Nephron progenitor cell (in vitro differentiated cells): ENCODE results near the gene SIN3A.
"Not testable (repeated sequence)": the region's sequence is repeated elsewhere in the genome, so short reads cannot be mapped to it uniquely, and the experiment has no call there.

Source experiments
- DNase-seq: peaks from one replicate; pipeline ENCODE4 v3.0.0; 2021
- H3K27ac Mint-ChIP-seq: 2 replicates; pipeline ENCODE4 v1.8.0; 2021; ENCODE audit warnings: mild to moderate bottlenecking, moderate library complexity, mixed read lengths
- H3K27me3 Mint-ChIP-seq: 2 replicates; pipeline ENCODE4 v1.8.0; 2021; ENCODE audit warnings: mild to moderate bottlenecking, low read depth, mixed read lengths; ENCODE audit not compliant: poor library complexity
- H3K36me3 Mint-ChIP-seq: 2 replicates; pipeline ENCODE4 v1.8.0; 2021; ENCODE audit warnings: low read depth, mixed read lengths
- H3K4me1 Mint-ChIP-seq: 2 replicates; pipeline ENCODE4 v1.8.0; 2021; ENCODE audit warnings: mixed read lengths
- H3K4me3 Mint-ChIP-seq: 2 replicates; pipeline ENCODE4 v1.8.0; 2021; ENCODE audit warnings: mild to moderate bottlenecking, moderate library complexity, mixed read lengths
- H3K9me3 Mint-ChIP-seq: 2 replicates; pipeline ENCODE4 v1.8.0; 2021; ENCODE audit warnings: mild to moderate bottlenecking, moderate library complexity, mixed read lengths
- TF ChIP-seq, protein P1 (sequence below): fragments of 200-600 bp; sonication (generic); IDR thresholded peaks from 2 replicates; pipeline ENCODE4 v1.5.0; 2021; ENCODE audit warnings: antibody characterized with exemption

SIN3A gene

DNA sequence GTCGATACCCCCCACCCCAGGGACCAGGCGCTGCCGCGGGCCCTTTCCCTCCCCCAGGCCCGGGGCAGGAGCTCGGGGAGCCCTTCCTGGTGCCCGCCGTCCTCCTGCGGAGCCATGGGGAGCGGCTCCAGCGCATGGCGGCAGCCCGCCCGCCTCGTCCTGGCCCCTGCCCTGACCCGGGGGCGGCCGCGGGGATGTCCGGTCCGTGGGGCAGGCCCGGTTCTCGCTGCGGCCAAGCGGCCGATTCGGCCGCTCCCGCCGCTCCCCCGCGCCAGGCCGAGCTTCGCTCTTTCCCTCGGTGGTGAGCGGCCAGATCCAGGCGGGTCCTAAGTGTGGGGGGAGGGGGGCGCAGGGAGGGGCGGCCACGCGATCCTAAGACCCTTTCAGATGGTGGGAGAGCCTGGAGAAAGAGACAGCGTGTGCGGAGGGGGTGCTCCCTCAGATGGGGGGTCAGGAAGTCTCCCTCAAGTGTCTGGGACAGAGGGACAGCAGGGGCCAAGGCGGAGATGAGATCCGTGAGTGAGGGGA is 103.4 kb downstream of the SIN3A start:
- DNase-seq, result peak; percentile 56
- peaks cover 42% of the 10 kb centered on the region for H3K27me3 Mint-ChIP-seq
- H3K4me1 Mint-ChIP-seq, result peaks cover 21% of the 10 kb centered on the region
- TF ChIP-seq, protein P1, sequence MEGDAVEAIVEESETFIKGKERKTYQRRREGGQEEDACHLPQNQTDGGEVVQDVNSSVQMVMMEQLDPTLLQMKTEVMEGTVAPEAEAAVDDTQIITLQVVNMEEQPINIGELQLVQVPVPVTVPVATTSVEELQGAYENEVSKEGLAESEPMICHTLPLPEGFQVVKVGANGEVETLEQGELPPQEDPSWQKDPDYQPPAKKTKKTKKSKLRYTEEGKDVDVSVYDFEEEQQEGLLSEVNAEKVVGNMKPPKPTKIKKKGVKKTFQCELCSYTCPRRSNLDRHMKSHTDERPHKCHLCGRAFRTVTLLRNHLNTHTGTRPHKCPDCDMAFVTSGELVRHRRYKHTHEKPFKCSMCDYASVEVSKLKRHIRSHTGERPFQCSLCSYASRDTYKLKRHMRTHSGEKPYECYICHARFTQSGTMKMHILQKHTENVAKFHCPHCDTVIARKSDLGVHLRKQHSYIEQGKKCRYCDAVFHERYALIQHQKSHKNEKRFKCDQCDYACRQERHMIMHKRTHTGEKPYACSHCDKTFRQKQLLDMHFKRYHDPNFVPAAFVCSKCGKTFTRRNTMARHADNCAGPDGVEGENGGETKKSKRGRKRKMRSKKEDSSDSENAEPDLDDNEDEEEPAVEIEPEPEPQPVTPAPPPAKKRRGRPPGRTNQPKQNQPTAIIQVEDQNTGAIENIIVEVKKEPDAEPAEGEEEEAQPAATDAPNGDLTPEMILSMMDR, result no peak
- peaks cover 10% of the 10 kb centered on the region for H3K36me3 Mint-ChIP-seq
- peak overlapping the region; percentile 91 for H3K4me3 Mint-ChIP-seq
- no peaks in the 10 kb centered on the region for H3K9me3 Mint-ChIP-seq
- no peak overlapping the region for H3K27ac Mint-ChIP-seq

DNA sequence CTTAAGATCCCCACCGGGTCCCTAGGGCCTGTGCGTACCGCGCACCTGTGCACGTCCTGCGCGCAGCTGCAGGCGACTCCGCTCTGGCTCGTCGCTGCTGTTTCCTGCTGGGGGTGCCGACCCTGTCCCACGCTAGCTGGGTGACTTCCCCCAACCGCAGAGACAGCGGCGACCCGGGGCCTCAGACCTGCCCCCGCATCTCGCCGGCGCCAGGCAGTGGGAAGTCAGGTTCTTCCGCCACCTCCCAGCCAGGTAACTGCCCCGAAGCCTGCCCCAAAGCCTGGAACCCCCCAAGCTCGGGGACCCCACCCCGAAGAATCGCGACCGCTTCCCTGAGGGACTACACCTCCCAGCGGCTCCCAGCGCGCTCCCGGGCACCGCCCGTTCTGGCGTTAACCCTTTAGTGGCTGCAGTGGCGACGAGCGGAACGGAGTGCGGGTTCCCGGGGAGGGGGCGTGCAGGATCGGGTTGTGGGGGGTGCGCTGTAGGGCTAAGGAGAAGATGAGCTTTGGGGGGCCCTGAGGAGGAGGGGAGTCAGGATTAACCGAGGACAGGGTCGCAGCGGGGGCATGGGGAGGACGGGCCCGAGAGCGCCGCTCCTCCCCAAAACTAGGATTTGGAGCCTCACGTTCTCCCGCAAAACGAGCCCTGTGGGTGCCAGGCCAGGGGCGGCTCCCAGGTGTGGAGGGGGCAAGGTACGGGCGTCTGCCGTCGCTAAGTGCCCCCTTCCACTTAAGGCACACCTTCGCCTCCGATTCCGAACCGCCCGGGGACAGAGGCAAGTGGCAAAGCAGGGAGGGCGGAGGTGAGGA is 104.1 kb downstream of the SIN3A start:
- Mint-ChIP-seq H3K27ac (no peak overlapping the region), H3K36me3 (peaks cover 10% of the 10 kb centered on the region), H3K27me3 (peaks cover 42% of the 10 kb centered on the region), H3K4me1 (peaks cover 21% of the 10 kb centered on the region), H3K4me3 (peak overlapping the region; percentile 91), H3K9me3 (no peaks in the 10 kb centered on the region)
- DNase-seq, result peak; percentile 67
- TF ChIP-seq, protein P1, result no peak

DNA sequence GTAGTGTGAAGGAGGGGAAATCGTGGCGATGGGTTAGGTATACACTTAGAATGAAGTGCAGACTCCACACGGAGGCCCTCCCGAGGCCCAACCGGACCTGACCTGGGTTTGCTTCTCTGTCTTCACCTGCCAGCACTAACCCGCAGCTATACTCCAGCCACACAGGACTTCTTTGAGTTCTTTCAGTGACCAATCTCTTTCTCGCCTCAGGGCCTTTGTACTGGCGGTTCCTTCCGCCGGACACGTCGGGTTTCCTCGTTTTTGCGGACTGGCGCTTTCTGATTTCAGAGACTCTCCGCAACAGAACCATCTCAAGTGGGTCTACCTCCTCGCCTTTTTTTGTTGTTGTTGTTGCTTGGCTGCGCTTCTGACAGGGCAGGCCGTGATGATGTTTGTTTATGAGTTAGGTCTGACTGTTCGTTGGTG is 104.7 kb downstream of the SIN3A start, which contains the start of gene NEIL1:
Gene NEIL1, plus strand, starts transcription at position 244 of the 426 bp plus-strand sequence. CDS start 1,867 bp downstream, outside the sequence.
- Mint-ChIP-seq H3K4me3 (peak within 1 kb of the TSS; percentile 91), H3K36me3 (peaks cover 10% of the 10 kb centered on the region), H3K27me3 (peaks cover 42% of the 10 kb centered on the region), H3K4me1 (peaks cover 21% of the 10 kb centered on the region), H3K9me3 (no peaks in the 10 kb centered on the region), H3K27ac (no peak within 1 kb of the TSS)
- no peak for DNase-seq
- TF ChIP-seq, protein P1, result no peak

DNA sequence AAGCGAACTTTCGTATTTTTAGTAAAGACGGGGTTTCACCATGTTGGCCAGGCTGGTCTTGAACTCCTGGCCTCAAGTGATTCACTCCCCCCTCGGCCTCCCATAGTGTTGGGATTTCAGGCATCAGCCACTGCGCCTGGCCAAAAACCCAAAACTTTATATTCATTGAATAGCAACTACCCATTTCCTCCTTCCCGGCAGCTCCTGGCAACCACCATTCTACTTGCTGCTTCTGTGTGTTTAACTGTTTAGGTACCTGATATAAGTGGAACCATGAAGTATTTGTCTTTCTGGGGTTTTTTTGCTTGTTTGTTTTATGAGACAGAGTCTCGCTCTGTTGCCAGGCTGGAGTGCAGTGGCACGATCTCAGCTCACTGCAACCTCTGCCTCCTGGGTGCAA is 107.5 kb downstream of the SIN3A start:
- DNase-seq, H3K4me3 Mint-ChIP-seq, H3K9me3 Mint-ChIP-seq, H3K36me3 Mint-ChIP-seq, H3K27ac Mint-ChIP-seq: not testable (repeated sequence)
- Mint-ChIP-seq H3K4me1 (peaks cover 10% of the 10 kb centered on the region), H3K27me3 (peaks cover 26% of the 10 kb centered on the region)

DNA sequence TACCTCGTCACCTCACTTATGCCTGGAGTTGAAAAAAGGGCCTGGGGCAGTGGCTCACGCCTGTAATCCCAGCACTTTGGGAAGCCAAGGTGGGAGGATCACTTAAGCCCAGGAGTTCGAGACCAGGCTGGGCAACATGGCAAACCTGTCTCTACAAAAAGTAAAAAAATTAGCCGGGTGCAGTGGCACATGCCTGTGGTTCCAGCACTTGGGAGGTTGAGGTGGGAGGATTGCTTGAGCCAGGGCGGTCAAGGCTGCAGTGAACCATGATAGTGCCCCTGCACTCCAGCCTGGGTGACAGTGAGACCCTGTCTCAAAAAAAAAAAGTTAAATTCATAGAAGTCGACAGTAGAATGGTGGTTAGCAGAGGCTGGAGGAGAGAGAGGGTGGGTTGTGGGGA is 109.3 kb downstream of the SIN3A start:
- peaks cover 19% of the 10 kb centered on the region for H3K27me3 Mint-ChIP-seq
- no peak for DNase-seq
- H3K4me1 Mint-ChIP-seq, result peaks cover 5% of the 10 kb centered on the region
- H3K4me3 Mint-ChIP-seq, result no peak overlapping the region
- no peaks in the 10 kb centered on the region for H3K9me3 Mint-ChIP-seq
- TF ChIP-seq, protein P1, result no peak
- no peak overlapping the region for H3K27ac Mint-ChIP-seq
- peaks cover 3% of the 10 kb centered on the region for H3K36me3 Mint-ChIP-seq

DNA sequence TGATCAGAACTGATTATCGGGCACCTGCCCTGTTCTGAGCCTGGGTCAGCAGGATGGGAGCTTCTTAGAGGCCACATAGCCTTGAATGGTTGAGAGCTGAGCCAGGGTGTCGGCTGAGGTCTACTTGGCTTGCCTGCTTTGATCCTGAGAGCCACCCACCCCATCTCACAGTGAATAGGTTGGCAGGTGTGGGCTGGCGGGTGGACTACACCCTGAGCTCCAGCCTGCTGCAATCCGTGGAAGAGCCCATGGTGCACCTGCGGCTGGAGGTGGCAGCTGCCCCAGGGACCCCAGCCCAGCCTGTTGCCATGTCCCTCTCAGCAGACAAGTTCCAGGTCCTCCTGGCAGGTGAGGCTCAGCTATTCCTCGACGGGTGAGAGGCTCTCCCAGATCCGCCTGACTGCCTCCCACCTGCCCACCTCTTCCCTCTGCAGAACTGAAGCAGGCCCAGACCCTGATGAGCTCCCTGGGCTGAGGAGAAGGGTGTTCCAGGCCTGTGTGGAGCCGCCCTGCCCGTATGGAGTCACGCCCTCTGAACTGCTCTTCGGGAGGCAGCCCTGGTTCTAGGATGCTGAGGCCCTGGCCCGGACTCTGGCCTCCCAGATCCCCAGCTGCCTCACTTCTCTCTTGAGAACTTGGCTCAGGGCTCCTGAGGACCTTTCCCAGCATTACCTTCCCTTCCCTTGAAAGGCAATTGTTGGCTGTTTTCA is 111.8 kb downstream of the SIN3A start:
- H3K27ac Mint-ChIP-seq, result no peak overlapping the region
- H3K4me3 Mint-ChIP-seq, result no peak overlapping the region
- H3K36me3 Mint-ChIP-seq, result peaks cover 3% of the 10 kb centered on the region
- H3K4me1 Mint-ChIP-seq, result peaks cover 21% of the 10 kb centered on the region
- peaks cover 8% of the 10 kb centered on the region for H3K27me3 Mint-ChIP-seq
- H3K9me3 Mint-ChIP-seq, result no peaks in the 10 kb centered on the region
- TF ChIP-seq, protein P1, result no peak
- DNase-seq, result no peak
